ENCODE results near the gene KRTAP20-3.

The KRTAP20-3 gene

GRCh38 chr21:30642564-30642963 lies at the start of gene KRTAP20-3:
Gene KRTAP20-3 (plus strand): TSS chr21:30642864.
- no peak for DNase-seq (ENCODE audit: low spot score)

GRCh38 chr21:30598802-30599201 lies 43.9 kb upstream of the KRTAP20-3 start, which contains the start of gene KRTAP6-2:
Gene KRTAP6-2 (minus strand): TSS chr21:30598902. CDS start chr21:30598874, 28 bp downstream.
- no peak for DNase-seq (ENCODE audit: low spot score)

GRCh38 chr21:30600787-30601186 lies 41.9 kb upstream of the KRTAP20-3 start, which contains the start of gene KRTAP22-1:
Gene KRTAP22-1 (plus strand): TSS chr21:30601087.
- DNase-seq (ENCODE audit: low spot score): no peak

- DNase-seq (ENCODE audit: low spot score): no peak
These were observed 36.7 kb upstream of the KRTAP20-3 start for GRCh38 chr21:30605968-30606367.

GRCh38 chr21:30612132-30612531 lies 30.5 kb upstream of the KRTAP20-3 start:
- no peak for DNase-seq (ENCODE audit: low spot score)

GRCh38 chr21:30613836-30614235 lies 28.8 kb upstream of the KRTAP20-3 start, which contains the start of gene KRTAP6-1:
Gene KRTAP6-1 (minus strand): TSS chr21:30613930. CDS start chr21:30613904, 26 bp downstream.
- no peak for DNase-seq (ENCODE audit: low spot score)

- DNase-seq (ENCODE audit: low spot score): no peak
These were observed 27.5 kb upstream of the KRTAP20-3 start for GRCh38 chr21:30615199-30615598.

GRCh38 chr21:30616125-30616524 lies 26.5 kb upstream of the KRTAP20-3 start, which contains the start of gene KRTAP20-1:
Gene KRTAP20-1 (plus strand): TSS chr21:30616425. CDS start chr21:30616455, 30 bp downstream.
- DNase-seq (ENCODE audit: low spot score): no peak

GRCh38 chr21:30620080-30620479 lies 22.6 kb upstream of the KRTAP20-3 start:
- no peak for DNase-seq (ENCODE audit: low spot score)

GRCh38 chr21:30620522-30620921 lies 22.1 kb upstream of the KRTAP20-3 start, which contains the start of gene KRTAP20-4:
Gene KRTAP20-4 (plus strand): TSS chr21:30620627.
- no peak for DNase-seq (ENCODE audit: low spot score)

- no peak for DNase-seq (ENCODE audit: low spot score)
These were observed 19.3 kb upstream of the KRTAP20-3 start for GRCh38 chr21:30623362-30623761.

GRCh38 chr21:30625449-30626165 lies 17.1 kb upstream of the KRTAP20-3 start:
- DNase-seq (ENCODE audit: low spot score): no peak

GRCh38 chr21:30628109-30628508 lies 14.6 kb upstream of the KRTAP20-3 start:
- DNase-seq (ENCODE audit: low spot score): no peak

GRCh38 chr21:30629200-30629599 lies 13.5 kb upstream of the KRTAP20-3 start:
- no peak for DNase-seq (ENCODE audit: low spot score)

- DNase-seq (ENCODE audit: low spot score): no peak
These were observed 7.8 kb upstream of the KRTAP20-3 start, which contains the start of gene KRTAP20-2 for GRCh38 chr21:30634906-30635305. Gene KRTAP20-2 (plus strand): TSS chr21:30635206. CDS start chr21:30635264, 58 bp downstream.

GRCh38 chr21:30638686-30639085 lies 4.0 kb upstream of the KRTAP20-3 start:
- no peak for DNase-seq (ENCODE audit: low spot score)

GRCh38 chr21:30646904-30647414 lies 4.3 kb downstream of the KRTAP20-3 start:
- no peak for DNase-seq (ENCODE audit: low spot score)

- no peak for DNase-seq (ENCODE audit: low spot score)
These were observed 10.2 kb downstream of the KRTAP20-3 start for GRCh38 chr21:30652891-30653290.

GRCh38 chr21:30668776-30669175 lies 26.1 kb downstream of the KRTAP20-3 start:
- DNase-seq (ENCODE audit: low spot score): no peak

GRCh38 chr21:30672985-30673650 lies 30.5 kb downstream of the KRTAP20-3 start:
- DNase-seq (ENCODE audit: low spot score): no peak

- no peak for DNase-seq (ENCODE audit: low spot score)
These were observed 31.6 kb downstream of the KRTAP20-3 start for GRCh38 chr21:30674312-30674711.

- DNase-seq (ENCODE audit: low spot score): no peak
These were observed 34.1 kb downstream of the KRTAP20-3 start for GRCh38 chr21:30676737-30677136.

GRCh38 chr21:30680586-30680985 lies 37.9 kb downstream of the KRTAP20-3 start:
- DNase-seq (ENCODE audit: low spot score): no peak
